Measurements from ENCODE around the gene CAPZA2. TPM values are rescaled to one million over a fixed set of nuclear protein-coding genes. Genes with fewer than 3 reads are reported as not detected.
"Not testable (repeated sequence)": the region's sequence is repeated elsewhere in the genome, so short reads cannot be mapped to it uniquely, and the experiment has no call there.

CAPZA2 gene
- total and polyA plus RNA-seq, 8 donors: 13.9 to 1,001 (median 83.3) TPM

DNA sequence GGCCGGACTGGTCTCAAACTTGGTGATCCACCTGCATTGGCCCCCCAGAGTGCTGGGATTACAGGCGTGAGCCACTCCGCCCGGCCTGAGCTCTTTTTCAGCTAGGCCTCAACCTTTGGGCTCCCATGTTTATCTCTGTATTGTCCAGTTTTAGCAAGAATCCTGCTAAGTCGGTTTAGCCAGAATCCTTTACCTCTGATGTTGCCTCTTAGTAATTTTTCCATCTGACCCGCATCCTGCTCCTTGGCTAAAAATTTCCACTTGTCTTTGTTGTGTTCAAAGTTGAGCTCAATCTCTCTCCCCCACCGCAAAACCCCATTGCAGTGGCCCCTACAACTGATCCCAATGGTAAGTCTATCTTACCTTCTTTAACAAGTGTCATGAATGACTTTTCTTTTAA, 70.2 kb downstream of the CAPZA2 start:
- intact Hi-C loops (cut with DNase I; ENCODE audit: low total_unique reads): loop anchor here (5.0 kb wide), 1 partner anchor 195 kb away; no protein-coding TSS in a partner anchor
- Histone ChIP-seq H3K4me1 (peaks cover 0 to 8% (median 1%) of the 10 kb centered on the region in 4 donors), H3K36me3 (no peaks in the 10 kb centered on the region), H3K27ac (no peak overlapping the region), H3K9me3 (no peaks in the 10 kb centered on the region), H3K27me3 (no peaks in the 10 kb centered on the region), H3K4me3 (no peak overlapping the region)
- no peak for DNase-seq
- 92 to 97% (median 97%) methylated on average over 7 of the region's 7 CpGs for WGBS, 5 donors
- TF ChIP-seq POLR2A (IDR thresholded peaks at IDR 0.05): no peak
- TF ChIP-seq EP300 (IDR thresholded peaks at IDR 0.05): no peak
- TF ChIP-seq POLR2AphosphoS5 (IDR thresholded peaks at IDR 0.05): no peak

GRCh38 chr7:116933465-116933864, 71.1 kb downstream of the CAPZA2 start:
- no peak for DNase-seq
- Histone ChIP-seq H3K27ac (no peak overlapping the region), H3K9me3 (no peaks in the 10 kb centered on the region), H3K27me3 (no peaks in the 10 kb centered on the region), H3K4me3 (no peak overlapping the region), H3K4me1 (peaks cover 0 to 8% (median 1%) of the 10 kb centered on the region in 4 donors), H3K36me3 (no peaks in the 10 kb centered on the region)
- intact Hi-C loops (cut with DNase I; ENCODE audit: low total_unique reads): loop anchor here (5.0 kb wide), 1 partner anchor 194 kb away; no protein-coding TSS in a partner anchor
- TF ChIP-seq POLR2A (IDR thresholded peaks at IDR 0.05) (no peak), EP300 (IDR thresholded peaks at IDR 0.05) (no peak), CTCF (IDR thresholded peaks at IDR 0.05) (no peak), POLR2AphosphoS5 (IDR thresholded peaks at IDR 0.05) (no peak)
- 79 to 95% (median 91%) methylated on average over 3 of the region's 3 CpGs for WGBS, 5 donors

GRCh38 chr7:116934580-116934979, 72.2 kb downstream of the CAPZA2 start:
- no peak for DNase-seq
- H3K36me3 ChIP-seq: no peaks in the 10 kb centered on the region
- H3K27ac ChIP-seq: no peak overlapping the region
- H3K4me1 ChIP-seq: peaks cover 0 to 8% (median 1%) of the 10 kb centered on the region in 4 donors
- no peaks in the 10 kb centered on the region for H3K9me3 ChIP-seq
- TF ChIP-seq POLR2A (IDR thresholded peaks at IDR 0.05) (no peak), POLR2AphosphoS5 (IDR thresholded peaks at IDR 0.05) (no peak), CTCF (IDR thresholded peaks at IDR 0.05) (no peak), EP300 (IDR thresholded peaks at IDR 0.05) (no peak)
- no peak overlapping the region for H3K4me3 ChIP-seq
- H3K27me3 ChIP-seq: no peaks in the 10 kb centered on the region
- intact Hi-C loops (cut with DNase I; ENCODE audit: low total_unique reads): loop anchor here (5.0 kb wide), 1 partner anchor 193 kb away; no protein-coding TSS in a partner anchor
- WGBS, 5 donors: 53 to 82% (median 74%) methylated on average over 2 of the region's 2 CpGs

- H3K27ac ChIP-seq; intact Hi-C loops (cut with DNase I; ENCODE audit: low total_unique reads); DNase-seq; H3K4me1 ChIP-seq; H3K4me3 ChIP-seq; H3K9me3 ChIP-seq; H3K36me3 ChIP-seq; H3K27me3 ChIP-seq: not testable (repeated sequence)
- 50 to 80% (median 72%) methylated on average over 4 of the region's 4 CpGs for WGBS, 5 donors
Observed at GRCh38 chr7:116936844-116937243, 74.5 kb downstream of the CAPZA2 start.

DNA sequence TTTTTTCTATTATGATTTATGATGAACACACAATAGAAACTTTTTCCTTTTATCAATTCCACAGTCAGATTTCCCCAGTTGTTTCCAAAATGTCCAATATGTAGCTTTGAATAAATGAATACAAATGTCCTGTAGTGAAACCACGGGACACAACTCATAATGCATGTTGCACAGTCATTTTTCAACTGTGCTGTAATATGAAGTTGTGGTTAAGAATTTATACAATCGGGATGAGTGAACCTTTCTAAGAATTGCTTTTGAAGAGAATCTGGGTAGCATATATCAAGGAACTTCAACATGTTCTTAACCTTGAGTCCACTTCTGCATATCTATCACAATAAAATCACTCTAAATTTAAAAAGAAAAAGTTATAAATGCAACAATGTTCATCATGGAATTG, 76.3 kb downstream of the CAPZA2 start:
- no peaks in the 10 kb centered on the region for H3K27me3 ChIP-seq
- intact Hi-C loops (cut with DNase I; ENCODE audit: low total_unique reads): no loop called here

More for the DNA sequence above, 76.3 kb downstream of the CAPZA2 start:
- no peak overlapping the region for H3K4me3 ChIP-seq
- H3K4me1 ChIP-seq: no peaks in the 10 kb centered on the region
- WGBS, 5 donors: 74 to 85% (median 81%) methylated on average over 2 of the region's 2 CpGs
- H3K9me3 ChIP-seq: no peaks in the 10 kb centered on the region
- H3K36me3 ChIP-seq: no peaks in the 10 kb centered on the region
- no peak for TF ChIP-seq CTCF (IDR thresholded peaks at IDR 0.05)
- no peak for TF ChIP-seq EP300 (IDR thresholded peaks at IDR 0.05)
- no peak for TF ChIP-seq POLR2A (IDR thresholded peaks at IDR 0.05)
- TF ChIP-seq POLR2AphosphoS5 (IDR thresholded peaks at IDR 0.05): no peak
- DNase-seq: no peak
- H3K27ac ChIP-seq: no peak overlapping the region
